K562 (cell line): ENCODE results near the gene PRTN3. TPM values are rescaled to one million over a fixed set of nuclear protein-coding genes. Genes with fewer than 3 reads are reported as not detected.

Source experiments
- ATAC-seq: fragments of 200-7000 bp; cut with Tn5 transposase; 3 replicates; pipeline ENCODE4 v1.9.1; 2020; ENCODE audit warnings: moderate library complexity
- BruUV-seq: library from RNA; stranded (reverse); fragments of 400-500 nt; replicated peaks from 2 replicates; lab custom pipeline; 2021; lab: Mats Ljungman, UMichigan
- CTCF ChIA-PET: fragments of 300-600 bp; formaldehyde crosslinking; extraction: SDS; loops from one replicate; lab custom pipeline; 2021; ENCODE audit warnings: low intra/inter-chr PET ratio; lab: Yijun Ruan, JAX
- POLR2A ChIA-PET: fragments of 300-600, 350-650 bp; sonication (Branson Sonifier 250); formaldehyde crosslinking; extraction: SDS; loops from one replicate; lab custom pipeline; 2021; ENCODE audit warnings: antibody characterized with exemption, inconsistent platforms; lab: Yijun Ruan, JAX
- DNase-seq, 4 experiments: peaks; one replicate each; pipeline versions ENCODE4 v3.0.0 to v3.0.0-alpha.2; 2011 to 2018; ENCODE audit warnings: low spot score in 3 of 4, mixed read lengths in 3 of 4; ENCODE audit errors: extremely low read depth in 1 of 4
- FAIRE-seq: peaks from 2 replicates; lab custom pipeline; 2011; peaks lifted over from hg19 to GRCh38; lab: Jason Lieb, UNC
- H2AFZ ChIP-seq: 2 replicates; pipeline ENCODE4 v1.6.0; 2011; ENCODE audit warnings: low read depth, low read length, control low read depth, inconsistent platforms
- H3K27ac ChIP-seq: fragments of 200-600 bp; 3 replicates; pipeline ENCODE4 v1.8.0; 2011; ENCODE audit warnings: low read depth, mild to moderate bottlenecking, control low read depth, inconsistent platforms, low read length, moderate library complexity, mixed read lengths; ENCODE audit errors: extremely low read depth
- H3K27me3 ChIP-seq, 2 experiments: fragments of 300-600 bp in 1 of 2; 2 replicates in 1 of 2; 3 replicates in 1 of 2; pipeline versions ENCODE4 v1.6.0 to v1.8.0; 2011; ENCODE audit warnings: inconsistent platforms in 2 of 2, low read length in 2 of 2, mild to moderate bottlenecking in 1 of 2, mixed read lengths in 1 of 2, moderate library complexity in 1 of 2; ENCODE audit not compliant: control insufficient read depth in 2 of 2, insufficient read depth in 2 of 2
- H3K36me3 ChIP-seq: fragments of 300-600 bp; 3 replicates; pipeline ENCODE4 v1.8.0; 2011; ENCODE audit warnings: mild to moderate bottlenecking, low read length, inconsistent platforms; ENCODE audit not compliant: control insufficient read depth, insufficient read depth
- H3K4me1 ChIP-seq, 2 experiments: fragments of 200-600 bp in 1 of 2; replicated peaks in 1 of 2; 2 replicates in 1 of 2; 3 replicates in 1 of 2; pipeline versions ENCODE4 v1.5.1 to v1.8.0; 2011; ENCODE audit warnings: inconsistent platforms in 2 of 2, low read length in 2 of 2, mild to moderate bottlenecking in 1 of 2, mixed read lengths in 1 of 2, moderate library complexity in 1 of 2; ENCODE audit not compliant: control insufficient read depth in 2 of 2, insufficient read depth in 2 of 2
- H3K4me2 ChIP-seq: 2 replicates; pipeline ENCODE4 v1.6.1; 2011; ENCODE audit warnings: low read length, control low read depth, inconsistent platforms, mixed read lengths; ENCODE audit not compliant: insufficient read depth
- H3K4me3 ChIP-seq: fragments of 200-600 bp; sonication (generic), shearing (Covaris generic); 2 replicates; pipeline ENCODE4 v1.5.1; 2016; ENCODE audit warnings: control low read depth, inconsistent platforms
- H3K79me2 ChIP-seq: fragments of 200-600 bp; 3 replicates; pipeline ENCODE4 v1.8.0; 2011; ENCODE audit warnings: low read length, inconsistent platforms; ENCODE audit not compliant: control insufficient read depth, insufficient read depth
- H3K9ac ChIP-seq, 2 experiments: 2 replicates each; pipeline versions ENCODE4 v1.6.0 to v1.6.1; 2011; ENCODE audit warnings: low read depth in 2 of 2, low read length in 2 of 2, control low read depth in 1 of 2, inconsistent platforms in 1 of 2, mild to moderate bottlenecking in 1 of 2, mixed read lengths in 1 of 2; ENCODE audit not compliant: insufficient read depth in 1 of 2
- H3K9me1 ChIP-seq: one replicate; pipeline ENCODE4 v1.6.0; 2011; ENCODE audit warnings: inconsistent platforms, mild to moderate bottlenecking, low read length, moderate library complexity; ENCODE audit not compliant: control insufficient read depth, insufficient read depth
- H3K9me3 ChIP-seq: replicated peaks from 2 replicates; pipeline ENCODE4 v1.5.1; 2011; ENCODE audit warnings: low read depth, low read length, inconsistent platforms; ENCODE audit not compliant: control insufficient read depth, insufficient read depth
- H4K20me1 ChIP-seq: replicated peaks from 2 replicates; pipeline ENCODE4 v1.6.1; 2011; ENCODE audit warnings: low read length, inconsistent platforms, mixed read lengths; ENCODE audit not compliant: control insufficient read depth, insufficient read depth
- CHD1 ChIP-seq: fragments of 200-600 bp; sonication (generic); IDR thresholded peaks from one replicate; pipeline ENCODE4 v1.6.1; 2012; ENCODE audit warnings: mild to moderate bottlenecking, moderate library complexity, low read length, inconsistent platforms
- ELF4 ChIP-seq: fragments of 450-650 bp; formaldehyde crosslinking; IDR thresholded peaks from 2 replicates; pipeline ENCODE4 v1.4.0; 2022; ENCODE audit warnings: missing genetic modification characterization
- EP400 ChIP-seq: fragments of 450-650 bp; IDR thresholded peaks from 2 replicates; pipeline ENCODE4 v1.6.1; 2017; ENCODE audit warnings: antibody characterized with exemption, mild to moderate bottlenecking, moderate library complexity
- ILF3 ChIP-seq: fragments of 450-650 bp; IDR thresholded peaks from 2 replicates; pipeline ENCODE4 v1.6.1; 2018; ENCODE audit warnings: antibody characterized with exemption, mild to moderate bottlenecking, moderate library complexity, borderline replicate concordance
- MLLT1 ChIP-seq, 2 experiments: fragments of 450-650 bp; IDR thresholded peaks; 2 replicates each; pipeline ENCODE4 v1.6.1; 2016
- NONO ChIP-seq, 2 experiments: fragments of 200-400 bp in 1 of 2; fragments of 450-650 bp in 1 of 2; formaldehyde crosslinking in 1 of 2; IDR thresholded peaks; 2 replicates each; pipeline ENCODE4 v1.6.1; 2017; ENCODE audit warnings: low read depth in 2 of 2, mild to moderate bottlenecking in 2 of 2, moderate library complexity in 2 of 2, low read length in 1 of 2
- NR2F6 ChIP-seq: fragments of 450-650 bp; formaldehyde crosslinking; IDR thresholded peaks from 2 replicates; pipeline ENCODE4 v1.4.0; 2020; ENCODE audit warnings: mild to moderate bottlenecking
- POLR2B ChIP-seq: fragments of 450-650 bp; IDR thresholded peaks from 2 replicates; pipeline ENCODE4 v1.6.1; 2018; ENCODE audit warnings: low read depth; ENCODE audit not compliant: partially characterized antibody
- POLR3A ChIP-seq: IDR thresholded peaks from 2 replicates; pipeline ENCODE4 v1.6.1; 2011; ENCODE audit warnings: borderline replicate concordance, mild to moderate bottlenecking, moderate library complexity; ENCODE audit not compliant: insufficient read length, insufficient read depth; ENCODE audit errors: extremely low read depth
- PTBP1 ChIP-seq: fragments of 200-400 bp; formaldehyde crosslinking; IDR thresholded peaks from 2 replicates; pipeline ENCODE4 v1.6.1; 2017; ENCODE audit warnings: low read depth, low read length
- RBM34 ChIP-seq: fragments of 200-400 bp; formaldehyde crosslinking; IDR thresholded peaks from 2 replicates; pipeline ENCODE4 v1.6.1; 2018; ENCODE audit warnings: low read length, borderline replicate concordance; ENCODE audit not compliant: insufficient read depth
- SP2 ChIP-seq: IDR thresholded peaks from 2 replicates; pipeline ENCODE4 v1.6.1; 2011; ENCODE audit warnings: mild to moderate bottlenecking, low read depth, low read length, moderate library complexity; ENCODE audit not compliant: poor library complexity, severe bottlenecking; ENCODE audit errors: extremely low read depth
- WGBS: fragments of 100-300 bp; shearing (Covaris generic); methylation state at CpG from one replicate; pipeline ENCODE4 v1.1.6; 2016; ENCODE audit warnings: low coverage, mixed read lengths; ENCODE audit not compliant: insufficient coverage; ENCODE audit errors: missing lambda C conversion rate; 5-methylcytosine and 5-hydroxymethylcytosine counted together
- in situ Hi-C: fragments of 300-500 bp; cut with MboI; formaldehyde crosslinking; loops from 4 replicates; pipeline ENCODE4 v1.15.0; 2018; ENCODE audit warnings: inconsistent platforms, mixed read lengths
- intact Hi-C: fragments of 100-400 bp; cut with micrococcal nuclease; formaldehyde crosslinking; loops from 2 replicates; pipeline ENCODE4 v1.14.2; 2022
- polyA plus RNA-seq, 8 experiments: library from polyadenylated mRNA; depleted of rRNA in 4 of 8; stranded (reverse) in 5 of 8; unstranded in 3 of 8; fragments of >200 nt; fragmentation: Nextera tagmentation in 2 of 8; fragmentation: Illumina TruSeq in 1 of 8; extraction: Ambion mirVana in 2 of 8; extraction: Trizol in 1 of 8; gene quantifications; 2 replicates each; pipeline versions ENCODE4 v1.2.1 to v1.2.3, GENCODE V29; 2011 to 2014; ENCODE audit warnings: inconsistent platforms in 1 of 8, missing spikeins in 1 of 8
- total RNA-seq, 7 experiments: library from RNA; depleted of rRNA in 6 of 7; stranded (reverse); fragments of >200 nt in 6 of 7; fragmentation: Illumina TruSeq in 2 of 7; extraction: Trizol in 2 of 7; gene quantifications; 2 replicates each; pipeline versions ENCODE4 v1.2.1 to v1.2.3, GENCODE V29; 2011 to 2021; ENCODE audit warnings: low replicate concordance in 1 of 7
- TF ChIP-seq, protein P1 (sequence below): fragments of 250-450 bp; sonication (Bioruptor Pico); IDR thresholded peaks from 2 replicates; pipeline ENCODE4 v1.9.0; 2021; ENCODE audit warnings: mild to moderate bottlenecking, inconsistent platforms
- TF ChIP-seq, protein P2 (sequence below): sonication (generic); formaldehyde crosslinking; IDR thresholded peaks from 2 replicates; pipeline ENCODE4 v1.8.0; 2022; ENCODE audit warnings: mild to moderate bottlenecking, low read depth, missing genetic modification reagents

The PRTN3 gene
- total and polyA plus RNA-seq, 9 of the 15 experiments (the other 6 are each of a cell fraction or from before 2014, with no cell fraction given) = 0.14 to 0.86 (median 0.43) TPM; not detected in 3

DNA sequence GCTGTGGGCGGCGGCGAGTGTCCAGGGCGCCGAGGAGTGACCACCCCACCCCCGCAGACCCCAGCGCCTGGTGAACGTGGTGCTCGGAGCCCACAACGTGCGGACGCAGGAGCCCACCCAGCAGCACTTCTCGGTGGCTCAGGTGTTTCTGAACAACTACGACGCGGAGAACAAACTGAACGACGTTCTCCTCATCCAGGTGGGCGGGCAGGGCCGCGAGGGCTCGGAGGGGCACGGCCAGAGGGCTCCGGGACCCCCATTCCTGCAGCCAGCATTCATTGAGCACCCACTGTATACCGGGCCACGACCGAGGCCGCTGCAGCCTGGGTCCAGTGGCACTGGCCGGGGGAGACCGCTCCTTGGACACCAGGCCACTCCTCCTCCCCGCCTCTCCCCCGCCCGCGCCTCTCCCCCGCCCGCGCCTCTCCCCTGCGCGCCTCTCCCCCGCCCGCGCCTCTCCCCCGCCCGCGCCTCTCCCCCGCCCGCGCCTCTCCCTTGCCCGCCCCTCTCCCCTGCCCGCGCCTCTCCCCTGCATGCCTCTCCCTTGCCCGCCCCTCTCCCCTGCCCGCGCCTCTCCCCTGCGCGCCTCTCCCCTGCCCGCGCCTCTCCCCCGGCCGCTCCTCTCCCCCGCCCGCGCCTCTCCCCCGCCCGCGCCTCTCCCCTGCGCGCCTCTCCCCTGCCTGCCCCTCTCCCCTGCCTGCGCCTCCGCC, 3.2 kb downstream of the PRTN3 start (continued):
- TF ChIP-seq PTBP1 = no peak
- no peak for TF ChIP-seq POLR3A
- TF ChIP-seq SP2 = no peak
- TF ChIP-seq NR2F6 (CRISPR knock-in tag) = no peak
- TF ChIP-seq ILF3 = no peak

- no peak overlapping the region; the same call in 2 of the 3 replicates for H3K27ac ChIP-seq
- H3K79me2 ChIP-seq = no peaks in the 10 kb centered on the region
- FAIRE-seq = peak; percentile 64
- H3K9ac ChIP-seq = peak overlapping the region in 1 of 2 experiments; percentile 86; a peak in 2 of 4 replicates
- no peaks in the 10 kb centered on the region for H3K27me3 ChIP-seq
- peaks cover 5 to 53% of the 10 kb centered on the region in 2 experiments for H3K4me1 ChIP-seq
- POLR2A ChIA-PET = interaction anchor here (0.6 kb wide), 1 partner anchor 236 kb away, joined by 4 read pairs; no protein-coding TSS in a partner anchor
- CTCF ChIA-PET = interaction anchor here (0.6 kb wide), 1 partner anchor 408 kb away, joined by 3 read pairs; no protein-coding TSS in a partner anchor
- no peaks in the 10 kb centered on the region for H3K9me3 ChIP-seq
- H3K9me1 ChIP-seq = no peaks in the 10 kb centered on the region
- intact Hi-C loops (no loop called here), in situ Hi-C loops (no loop called here)
- ATAC-seq = peak; percentile 42
- DNase-seq = peak in 1 of 4 experiments; percentile 66
- no peaks in the 10 kb centered on the region for H4K20me1 ChIP-seq
- H3K36me3 ChIP-seq = no peaks in the 10 kb centered on the region
- BruUV-seq = no TSS peak
- H2AFZ ChIP-seq = peak overlapping the region; percentile 93
- 22% methylated on average over 5 of the region's 11 CpGs for WGBS
- peak overlapping the region; percentile 70 for H3K4me2 ChIP-seq
- peak overlapping the region; percentile 19; the same call in 1 of the 2 replicates for H3K4me3 ChIP-seq
- TF ChIP-seq ELF4 (no peak), RBM34 (no peak), POLR2B (no peak), EP400 (peak; percentile 33; the same call in 1 of the 2 replicates), CHD1 (no peak), NONO (IDR thresholded peaks at IDR 0.05; ENCODE audit: low read depth in 2 of 2, low read length in 1 of 2) (no peak), MLLT1 (IDR thresholded peaks at IDR 0.05) (no peak)
- TF ChIP-seq, protein P1, sequence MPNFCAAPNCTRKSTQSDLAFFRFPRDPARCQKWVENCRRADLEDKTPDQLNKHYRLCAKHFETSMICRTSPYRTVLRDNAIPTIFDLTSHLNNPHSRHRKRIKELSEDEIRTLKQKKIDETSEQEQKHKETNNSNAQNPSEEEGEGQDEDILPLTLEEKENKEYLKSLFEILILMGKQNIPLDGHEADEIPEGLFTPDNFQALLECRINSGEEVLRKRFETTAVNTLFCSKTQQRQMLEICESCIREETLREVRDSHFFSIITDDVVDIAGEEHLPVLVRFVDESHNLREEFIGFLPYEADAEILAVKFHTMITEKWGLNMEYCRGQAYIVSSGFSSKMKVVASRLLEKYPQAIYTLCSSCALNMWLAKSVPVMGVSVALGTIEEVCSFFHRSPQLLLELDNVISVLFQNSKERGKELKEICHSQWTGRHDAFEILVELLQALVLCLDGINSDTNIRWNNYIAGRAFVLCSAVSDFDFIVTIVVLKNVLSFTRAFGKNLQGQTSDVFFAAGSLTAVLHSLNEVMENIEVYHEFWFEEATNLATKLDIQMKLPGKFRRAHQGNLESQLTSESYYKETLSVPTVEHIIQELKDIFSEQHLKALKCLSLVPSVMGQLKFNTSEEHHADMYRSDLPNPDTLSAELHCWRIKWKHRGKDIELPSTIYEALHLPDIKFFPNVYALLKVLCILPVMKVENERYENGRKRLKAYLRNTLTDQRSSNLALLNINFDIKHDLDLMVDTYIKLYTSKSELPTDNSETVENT = no peak
- TF ChIP-seq, protein P2, sequence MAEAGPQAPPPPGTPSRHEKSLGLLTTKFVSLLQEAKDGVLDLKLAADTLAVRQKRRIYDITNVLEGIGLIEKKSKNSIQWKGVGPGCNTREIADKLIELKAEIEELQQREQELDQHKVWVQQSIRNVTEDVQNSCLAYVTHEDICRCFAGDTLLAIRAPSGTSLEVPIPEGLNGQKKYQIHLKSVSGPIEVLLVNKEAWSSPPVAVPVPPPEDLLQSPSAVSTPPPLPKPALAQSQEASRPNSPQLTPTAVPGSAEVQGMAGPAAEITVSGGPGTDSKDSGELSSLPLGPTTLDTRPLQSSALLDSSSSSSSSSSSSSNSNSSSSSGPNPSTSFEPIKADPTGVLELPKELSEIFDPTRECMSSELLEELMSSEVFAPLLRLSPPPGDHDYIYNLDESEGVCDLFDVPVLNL (CRISPR knock-in tag) = no peak
Measured at GRCh38 chr19:844546-844971, 3.8 kb downstream of the PRTN3 start.
